Fibroblast of mammary gland (primary cell): ENCODE measurements around the gene RNF212.

Experiments
- DNase-seq: peaks from one replicate; pipeline ENCODE4 v3.0.0-alpha.2; 2010; ENCODE audit warnings: low read depth
- H3K4me3 ChIP-seq: 2 replicates; pipeline ENCODE4 v1.5.1; 2011; ENCODE audit warnings: low read depth, mild to moderate bottlenecking, low read length, moderate library complexity; ENCODE audit not compliant: control insufficient read depth
- TF ChIP-seq, protein P1 (sequence below): conservative IDR thresholded peaks from 2 replicates; pipeline ENCODE4 v1.5.1; 2011; ENCODE audit warnings: low read depth, low read length, inconsistent platforms; ENCODE audit not compliant: control insufficient read depth, insufficient read depth

Gene RNF212, protein sequence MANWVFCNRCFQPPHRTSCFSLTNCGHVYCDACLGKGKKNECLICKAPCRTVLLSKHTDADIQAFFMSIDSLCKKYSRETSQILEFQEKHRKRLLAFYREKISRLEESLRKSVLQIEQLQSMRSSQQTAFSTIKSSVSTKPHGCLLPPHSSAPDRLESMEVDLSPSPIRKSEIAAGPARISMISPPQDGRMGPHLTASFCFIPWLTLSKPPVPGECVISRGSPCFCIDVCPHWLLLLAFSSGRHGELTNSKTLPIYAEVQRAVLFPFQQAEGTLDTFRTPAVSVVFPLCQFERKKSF

DNA sequence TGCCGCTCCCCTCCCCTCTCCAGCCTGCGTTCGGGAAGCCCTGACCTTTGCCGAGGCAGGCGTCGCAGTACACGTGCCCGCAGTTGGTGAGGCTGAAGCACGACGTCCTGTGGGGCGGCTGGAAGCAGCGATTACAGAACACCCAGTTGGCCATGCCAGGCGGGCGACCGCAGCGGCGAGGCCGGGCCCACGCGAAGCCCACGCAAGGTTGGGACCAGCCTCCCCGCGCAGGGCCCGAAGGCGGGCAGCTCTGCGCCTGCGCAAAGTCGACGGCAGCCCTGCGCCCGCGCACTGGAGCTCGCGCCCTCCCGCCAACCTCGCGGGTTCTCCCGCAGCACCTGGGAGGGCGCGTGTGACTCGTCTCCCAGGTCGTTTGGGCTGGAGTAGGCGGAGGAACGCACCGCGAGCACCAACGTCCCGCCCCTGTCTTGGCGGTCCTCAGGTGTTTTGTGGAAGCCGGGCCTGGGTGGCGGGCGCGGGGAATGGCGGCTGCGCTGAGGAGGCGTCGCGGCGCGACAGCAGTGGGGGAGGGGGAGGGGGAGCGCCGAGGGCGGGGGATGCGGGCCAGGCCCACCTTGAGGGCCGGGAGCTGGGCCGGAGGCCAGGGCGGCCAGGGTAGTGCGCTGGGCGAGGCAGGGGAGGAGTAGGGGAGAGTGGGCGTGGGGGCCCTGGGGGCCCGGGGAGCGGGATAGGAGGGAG is at the start of gene RNF212:
Gene RNF212, minus strand, starts transcription at position 254 of the 699 bp plus-strand sequence. Its CDS starts 100 bp downstream, at position 154.
- peak within 1 kb of the TSS; percentile 44 for H3K4me3 ChIP-seq
- DNase-seq = peak; percentile 9
- TF ChIP-seq, protein P1, sequence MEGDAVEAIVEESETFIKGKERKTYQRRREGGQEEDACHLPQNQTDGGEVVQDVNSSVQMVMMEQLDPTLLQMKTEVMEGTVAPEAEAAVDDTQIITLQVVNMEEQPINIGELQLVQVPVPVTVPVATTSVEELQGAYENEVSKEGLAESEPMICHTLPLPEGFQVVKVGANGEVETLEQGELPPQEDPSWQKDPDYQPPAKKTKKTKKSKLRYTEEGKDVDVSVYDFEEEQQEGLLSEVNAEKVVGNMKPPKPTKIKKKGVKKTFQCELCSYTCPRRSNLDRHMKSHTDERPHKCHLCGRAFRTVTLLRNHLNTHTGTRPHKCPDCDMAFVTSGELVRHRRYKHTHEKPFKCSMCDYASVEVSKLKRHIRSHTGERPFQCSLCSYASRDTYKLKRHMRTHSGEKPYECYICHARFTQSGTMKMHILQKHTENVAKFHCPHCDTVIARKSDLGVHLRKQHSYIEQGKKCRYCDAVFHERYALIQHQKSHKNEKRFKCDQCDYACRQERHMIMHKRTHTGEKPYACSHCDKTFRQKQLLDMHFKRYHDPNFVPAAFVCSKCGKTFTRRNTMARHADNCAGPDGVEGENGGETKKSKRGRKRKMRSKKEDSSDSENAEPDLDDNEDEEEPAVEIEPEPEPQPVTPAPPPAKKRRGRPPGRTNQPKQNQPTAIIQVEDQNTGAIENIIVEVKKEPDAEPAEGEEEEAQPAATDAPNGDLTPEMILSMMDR = no peak

DNA sequence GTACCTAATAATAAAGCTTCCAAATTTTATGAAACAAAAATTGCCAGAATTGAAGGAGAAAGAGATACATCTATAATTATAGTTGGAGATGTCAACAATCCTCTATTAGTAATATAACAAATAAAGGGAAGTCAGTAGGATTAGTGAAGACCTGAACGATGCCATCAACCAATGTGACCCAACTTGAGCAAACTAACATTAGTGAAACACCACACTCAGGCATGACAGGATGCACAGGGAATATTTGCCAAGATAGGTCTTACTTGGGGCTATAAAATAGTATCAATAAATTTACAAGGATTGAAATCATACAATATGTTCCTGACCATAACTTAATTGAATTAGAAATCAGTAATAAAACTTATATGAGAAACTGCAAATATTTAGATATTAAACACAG is 47.0 kb upstream of the RNF212 start:
- no peak overlapping the region for H3K4me3 ChIP-seq
- TF ChIP-seq, protein P1 = no peak
- no peak for DNase-seq

DNA sequence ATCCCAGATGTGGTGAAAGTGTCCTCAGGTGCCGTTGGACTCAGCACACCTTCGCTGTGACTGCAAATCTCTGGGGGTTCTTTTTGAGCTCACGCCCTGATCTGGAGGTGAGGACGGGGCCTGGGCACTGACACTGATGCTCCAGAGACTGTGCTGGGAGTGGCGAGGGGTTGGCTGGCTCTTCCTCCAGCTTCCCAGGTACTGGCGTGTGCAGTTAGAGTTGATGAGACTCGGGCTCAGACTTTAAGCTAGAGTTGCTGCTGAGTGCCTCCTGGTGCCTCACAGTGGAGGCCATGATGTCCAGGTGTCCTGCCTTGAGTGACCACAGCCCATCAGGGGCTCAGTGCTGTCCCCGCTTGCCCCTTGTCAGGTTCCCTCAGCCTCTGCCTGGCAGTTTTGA is 42.7 kb upstream of the RNF212 start:
- TF ChIP-seq, protein P1 = no peak
- no peak overlapping the region for H3K4me3 ChIP-seq
- no peak for DNase-seq

DNA sequence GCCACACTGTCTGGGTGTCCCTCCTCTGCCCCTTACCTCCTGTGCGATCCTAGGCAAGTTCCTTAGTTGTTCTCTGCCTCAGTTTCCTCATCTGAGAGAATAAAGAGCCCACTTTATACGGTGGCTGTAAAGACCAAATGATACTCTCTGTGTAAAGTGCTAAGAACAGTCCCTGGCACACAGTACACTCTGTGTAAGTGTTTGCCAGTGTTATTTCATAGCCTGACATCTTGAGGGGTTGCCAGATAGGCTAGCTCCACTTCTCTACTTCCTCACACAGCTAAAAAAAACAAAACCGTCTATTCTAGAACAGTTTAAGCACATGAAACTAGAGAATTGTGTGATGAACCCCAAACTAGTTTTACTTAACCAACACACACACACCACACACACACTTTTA is 42.0 kb upstream of the RNF212 start:
- H3K4me3 ChIP-seq = no peak overlapping the region
- TF ChIP-seq, protein P1 = no peak
- no peak for DNase-seq

DNA sequence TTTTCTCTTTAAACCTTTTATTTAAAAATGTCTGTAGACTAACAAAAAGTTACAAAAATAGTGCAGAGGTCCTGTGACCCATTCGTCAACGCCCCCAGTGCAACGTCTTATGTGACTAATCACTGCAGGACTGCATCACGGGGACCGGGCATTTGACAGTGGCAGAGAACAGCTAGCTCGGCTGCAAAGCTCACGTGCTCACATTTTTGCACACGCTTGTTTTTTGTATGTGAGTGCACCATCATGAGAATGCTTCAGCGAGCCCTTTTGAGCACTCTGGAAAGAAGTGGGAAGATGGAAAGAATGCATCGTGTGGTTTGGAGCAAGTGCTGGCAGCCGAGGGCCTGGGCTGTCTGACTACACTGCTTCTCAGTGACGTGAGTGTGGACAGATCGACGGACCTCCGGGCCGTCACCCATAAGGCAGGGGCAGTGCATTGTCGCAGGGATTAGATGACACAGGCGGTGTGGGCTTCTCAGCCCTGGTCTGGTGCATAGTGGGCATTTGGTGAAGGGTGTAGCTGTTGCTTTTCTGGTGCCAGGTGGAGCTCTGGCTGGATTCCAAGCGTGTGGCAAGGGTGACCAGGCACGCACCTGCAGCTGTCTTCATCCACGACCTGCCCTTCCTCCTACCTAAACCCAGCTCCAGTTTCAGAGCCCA is 41.3 kb upstream of the RNF212 start:
- DNase-seq = peak; percentile 82
- TF ChIP-seq, protein P1 = no peak
- H3K4me3 ChIP-seq = no peak overlapping the region

DNA sequence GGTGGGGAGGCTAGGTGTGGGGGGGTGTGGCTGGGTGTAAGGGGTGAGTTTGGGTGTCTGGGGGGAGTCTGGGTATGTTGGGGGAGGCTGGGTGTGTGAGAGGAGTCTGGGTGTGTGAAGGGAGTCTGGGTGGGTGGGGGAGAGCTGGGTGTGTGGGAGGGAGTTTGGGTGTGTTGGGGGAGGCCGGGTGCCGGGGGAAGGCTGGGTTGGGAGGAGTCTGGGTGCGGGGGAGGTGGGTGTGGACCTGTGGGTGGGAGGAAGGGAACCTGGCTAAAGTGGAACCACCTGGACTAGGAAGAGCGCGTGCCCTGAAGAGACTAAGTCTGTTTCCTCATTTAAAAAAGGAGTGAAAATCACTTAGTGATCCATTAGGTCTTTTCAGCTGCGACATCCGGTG is 40.8 kb upstream of the RNF212 start:
- DNase-seq = no peak

More for the DNA sequence above, 40.8 kb upstream of the RNF212 start:
- TF ChIP-seq, protein P1 = no peak
- no peak overlapping the region for H3K4me3 ChIP-seq
